Stimulated activated CD4-positive, alpha-beta T cell treated with anti-CD3 and anti-CD28 coated beads, Interleukin-1b, Interleukin-23, amount 100 ng/mL, for 1 hour (primary cell): ENCODE results near the gene RPL41.
"Not testable (repeated sequence)": the region's sequence is repeated elsewhere in the genome, so short reads cannot be mapped to it uniquely, and the experiment has no call there.

Experiments used
- DNase-seq, 2 donors: peaks; one replicate each; pipeline ENCODE4 v3.0.0-alpha.2; 2020; ENCODE audit warnings: low read depth in 2 of 2

RPL41 gene

GRCh38 chr12:56154818-56155217, 38.4 kb downstream of the RPL41 start:
- no peak for DNase-seq

- DNase-seq = no peak
Observed at GRCh38 chr12:56155256-56155845, 38.9 kb downstream of the RPL41 start.

GRCh38 chr12:56156464-56157200, 40.2 kb downstream of the RPL41 start:
- DNase-seq = not testable (repeated sequence)

GRCh38 chr12:56157201-56158028, 41.0 kb downstream of the RPL41 start:
- no peak for DNase-seq

GRCh38 chr12:56158029-56158925, 41.8 kb downstream of the RPL41 start, which contains the start of gene MYL6:
Gene MYL6 (plus strand): TSS chr12:56158359. CDS start chr12:56158402, 43 bp downstream.
- DNase-seq = peak; percentile 65 to 85

DNA sequence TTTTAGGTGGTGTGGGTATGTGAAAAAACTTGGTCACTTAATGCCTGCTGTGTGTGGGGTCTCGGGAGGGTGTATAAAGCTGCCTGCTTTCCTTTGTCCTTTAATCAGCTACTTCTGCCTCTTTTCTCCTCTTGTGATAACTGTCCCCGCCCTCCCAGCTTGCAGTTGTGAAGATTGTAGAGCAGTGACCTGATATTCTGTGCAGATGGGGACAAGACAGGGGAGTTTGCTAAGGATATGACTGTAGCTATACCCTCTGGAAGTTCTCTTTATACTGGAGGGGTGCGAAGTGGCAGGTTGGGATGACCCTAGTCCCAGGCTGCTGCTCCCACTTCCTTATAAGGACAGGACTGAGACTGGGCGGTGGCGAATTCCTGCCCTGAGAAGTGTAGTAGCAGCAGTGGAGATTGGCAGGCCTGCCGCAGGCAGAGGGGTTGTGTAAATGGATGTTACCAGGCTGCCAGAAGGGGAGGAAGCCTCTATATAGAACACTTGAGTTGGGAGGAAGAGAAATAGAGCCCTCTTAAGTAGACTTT, 42.6 kb downstream of the RPL41 start:
- no peak for DNase-seq

DNA sequence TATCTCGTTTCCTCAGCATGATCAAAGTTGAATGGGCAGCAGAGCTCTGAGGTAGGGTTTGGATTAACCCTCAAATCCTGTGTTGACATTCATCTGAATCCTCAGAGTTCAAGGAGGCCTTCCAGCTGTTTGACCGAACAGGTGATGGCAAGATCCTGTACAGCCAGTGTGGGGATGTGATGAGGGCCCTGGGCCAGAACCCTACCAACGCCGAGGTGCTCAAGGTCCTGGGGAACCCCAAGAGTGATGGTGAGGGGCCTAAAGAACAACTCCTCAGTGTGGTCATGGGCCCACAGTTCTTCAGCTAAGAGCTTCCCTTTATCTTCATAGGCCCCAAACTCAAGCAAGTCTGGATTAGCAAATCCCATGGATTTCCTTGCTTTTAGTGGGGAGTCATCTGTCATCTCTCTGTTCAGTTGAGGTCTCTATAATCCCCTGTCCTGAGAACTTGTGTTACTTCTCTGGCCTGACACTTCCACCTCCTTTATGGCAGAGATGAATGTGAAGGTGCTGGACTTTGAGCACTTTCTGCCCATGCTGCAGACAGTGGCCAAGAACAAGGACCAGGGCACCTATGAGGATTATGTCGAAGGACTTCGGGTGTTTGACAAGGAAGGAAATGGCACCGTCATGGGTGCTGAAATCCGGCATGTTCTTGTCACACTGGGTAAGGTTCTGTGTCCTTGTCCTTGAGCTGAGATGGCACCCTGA, 43.2 kb downstream of the RPL41 start:
- no peak for DNase-seq

DNA sequence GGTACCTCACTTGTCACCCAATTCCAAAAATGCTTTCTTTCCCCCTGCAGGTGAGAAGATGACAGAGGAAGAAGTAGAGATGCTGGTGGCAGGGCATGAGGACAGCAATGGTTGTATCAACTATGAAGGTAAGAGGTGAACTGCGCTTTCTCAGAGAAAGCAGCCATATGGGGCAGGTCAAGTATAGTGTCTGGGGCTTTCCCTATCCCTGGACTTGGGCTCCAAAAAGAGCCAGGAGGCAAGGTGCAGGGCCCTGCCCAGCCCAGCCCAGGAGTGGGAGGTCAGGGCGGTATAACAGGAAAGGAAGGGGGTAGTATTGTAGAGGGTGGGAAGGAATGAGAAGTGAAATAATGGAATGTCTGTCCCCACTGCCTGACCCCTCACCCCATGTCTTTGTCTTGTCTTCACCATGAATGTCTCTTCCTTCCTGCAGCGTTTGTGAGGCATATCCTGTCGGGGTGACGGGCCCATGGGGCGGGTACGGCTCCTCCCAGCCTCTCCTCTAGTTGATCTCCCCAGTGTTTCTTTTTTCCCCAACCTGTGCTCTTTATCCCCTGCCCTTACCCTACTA, 43.8 kb downstream of the RPL41 start:
- DNase-seq = peak in 1 of 2 donors; percentile 17

- DNase-seq = no peak
Observed at GRCh38 chr12:56160894-56161689, 44.7 kb downstream of the RPL41 start.

DNA sequence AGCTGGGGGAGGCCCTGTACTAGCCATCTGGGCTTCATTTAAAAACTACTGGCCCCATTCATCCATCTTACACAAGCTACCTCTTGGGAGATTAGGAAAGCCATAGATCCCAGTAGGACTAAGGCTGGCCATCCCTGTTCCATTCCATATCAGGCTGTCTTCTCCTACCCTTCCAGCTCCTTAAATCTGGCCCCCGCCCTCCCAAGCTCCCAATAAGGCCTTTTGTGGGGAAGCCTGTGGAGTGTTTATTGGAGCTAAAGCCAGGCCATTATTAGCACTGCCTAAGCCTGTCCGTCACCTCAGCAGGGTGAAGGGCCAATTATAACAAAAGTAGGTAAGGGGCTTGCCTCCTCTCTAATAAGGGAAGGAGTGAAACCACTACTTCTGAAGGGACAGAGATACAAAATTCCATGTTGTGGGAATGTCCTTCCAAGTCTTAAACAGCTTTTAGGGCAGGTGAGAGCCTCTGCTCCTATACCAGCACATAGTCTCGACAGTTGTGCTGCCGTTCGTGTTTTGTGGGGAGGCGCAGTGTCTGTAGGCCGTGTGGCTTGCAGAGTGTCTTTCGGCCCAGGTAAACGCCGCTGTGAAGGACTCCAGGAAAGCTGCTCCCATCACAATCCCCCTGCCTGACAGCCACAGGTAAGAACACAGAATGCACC, 45.4 kb downstream of the RPL41 start:
- DNase-seq = no peak

DNA sequence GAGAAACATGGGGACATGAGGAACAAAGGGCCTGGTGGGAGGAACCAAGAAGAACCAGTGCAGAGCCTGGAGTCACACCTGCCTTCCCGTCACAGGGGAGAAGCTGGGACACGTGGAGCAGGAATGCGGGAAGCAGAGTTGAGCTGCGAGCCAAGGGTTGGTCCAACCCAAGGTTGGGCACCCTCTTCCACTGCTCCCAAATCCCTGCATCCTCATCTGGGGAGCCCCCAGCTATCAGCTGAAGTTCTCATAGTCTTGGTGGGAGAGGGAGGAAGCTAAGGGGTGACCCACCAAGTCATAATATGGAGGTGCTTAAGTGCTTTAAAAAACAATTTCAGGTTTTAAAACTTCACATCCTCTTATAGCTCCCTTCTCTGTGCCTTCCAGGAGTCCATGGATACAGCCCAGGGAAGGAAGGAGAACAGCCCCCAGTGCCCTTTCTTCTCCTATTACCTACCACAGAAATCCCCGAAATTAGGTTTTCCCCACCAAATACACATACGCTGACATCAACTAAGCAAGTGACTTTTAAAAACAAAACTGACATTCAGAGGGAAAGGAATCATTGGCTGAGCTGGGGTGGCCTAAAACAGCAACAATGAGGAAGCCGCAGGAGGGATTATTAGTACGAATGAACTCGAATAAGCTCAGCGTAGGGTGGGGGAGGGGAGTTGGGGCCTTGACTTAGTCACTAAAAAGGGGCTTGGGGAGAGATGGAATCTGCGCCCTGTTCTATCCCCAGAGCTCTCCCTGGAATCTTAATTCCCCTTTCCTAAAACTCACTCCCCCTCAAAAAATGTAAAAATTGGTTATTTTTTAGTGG, 46.2 kb downstream of the RPL41 start:
- DNase-seq = no peak

- DNase-seq = no peak
Observed at GRCh38 chr12:56163533-56164344, 47.3 kb downstream of the RPL41 start.

DNA sequence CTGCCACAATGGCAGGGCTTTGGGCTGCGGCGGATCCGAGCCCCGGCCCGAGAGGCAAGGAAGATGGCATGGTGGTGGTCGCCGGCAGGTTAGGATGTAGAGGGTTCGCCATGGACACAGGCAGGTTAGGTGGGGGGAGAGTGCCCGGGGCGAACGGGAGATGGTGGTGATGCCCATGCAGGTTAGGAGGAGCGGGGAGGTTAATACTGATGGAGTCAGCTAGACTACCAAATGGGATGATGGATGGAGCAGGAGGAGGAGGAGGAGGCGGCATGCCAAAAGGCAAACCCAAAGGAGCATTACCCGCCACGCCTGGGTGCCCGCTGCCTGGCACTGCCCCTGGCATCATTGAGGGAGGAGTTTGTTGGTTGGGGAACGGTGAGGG, 47.9 kb downstream of the RPL41 start:
- no peak for DNase-seq

DNA sequence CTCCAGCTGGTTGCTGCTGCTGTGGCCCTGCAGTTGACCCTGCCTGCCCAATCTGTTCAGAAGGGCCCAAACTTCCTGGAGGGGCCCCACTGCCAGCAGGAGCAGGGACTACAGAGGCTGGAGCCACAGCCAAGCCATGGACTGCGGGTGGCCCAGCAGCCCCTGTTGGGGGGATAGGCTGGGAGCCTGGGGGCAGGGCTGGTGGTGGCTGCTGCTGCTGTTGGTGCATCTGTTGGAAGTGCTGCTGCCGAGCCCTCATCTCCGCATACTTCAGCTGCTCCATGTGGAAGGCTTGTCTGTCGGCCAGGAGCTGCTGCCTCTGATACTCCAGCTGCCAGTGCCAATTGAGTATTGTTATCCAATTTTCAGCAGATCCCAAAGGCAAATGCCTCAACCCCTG, 48.9 kb downstream of the RPL41 start:
- no peak for DNase-seq
